HT1080 (cell line): ENCODE results near the gene SAPCD1. TPM values are rescaled to one million over a fixed set of nuclear protein-coding genes. Genes with fewer than 3 reads are reported as not detected.
A peak's percentile ranks its signal among the peaks of the same experiment; 100 is the strongest.
"Not testable (repeated sequence)": the region's sequence is repeated elsewhere in the genome, so short reads cannot be mapped to it uniquely, and the experiment has no call there.

ENCODE experiments used
- DNase-seq: peaks from one replicate; pipeline ENCODE4 v3.0.0-alpha.2; 2015; ENCODE audit warnings: low read depth
- total RNA-seq: library from RNA; depleted of rRNA; stranded (reverse); fragments of >200 nt; shearing (Covaris generic); gene quantifications from 2 replicates; pipeline ENCODE4 v1.2.3, GENCODE V29; 2014

The SAPCD1 gene
- total RNA-seq, 1 experiment from 2014 or later, result 0.64 TPM

- DNase-seq, result no peak
These were observed 14.1 kb downstream of the SAPCD1 start for GRCh38 chr6:31776485-31776988.

- DNase-seq, result peak; percentile 87
These were observed 14.7 kb downstream of the SAPCD1 start, which contains the start of gene VWA7 for GRCh38 chr6:31776989-31777666. Gene VWA7, minus strand, starts transcription at chr6:31777328. Its CDS starts 549 bp downstream, at chr6:31776779.

- DNase-seq, result no peak
These were observed 15.2 kb downstream of the SAPCD1 start for GRCh38 chr6:31777667-31778050.

- no peak for DNase-seq
These were observed 15.7 kb downstream of the SAPCD1 start for GRCh38 chr6:31778193-31778592.

- DNase-seq, result no peak
These were observed 16.8 kb downstream of the SAPCD1 start for GRCh38 chr6:31778999-31779885.

- no peak for DNase-seq
These were observed 17.5 kb downstream of the SAPCD1 start for GRCh38 chr6:31779908-31780307.

- DNase-seq, result no peak
These were observed 18.2 kb downstream of the SAPCD1 start for GRCh38 chr6:31780507-31781243.

GRCh38 chr6:31781244-31782125 lies 19.0 kb downstream of the SAPCD1 start:
- no peak for DNase-seq

- DNase-seq, result no peak
These were observed 19.8 kb downstream of the SAPCD1 start for GRCh38 chr6:31782126-31782855.

- DNase-seq, result no peak
These were observed 21.9 kb downstream of the SAPCD1 start for GRCh38 chr6:31784098-31784925.

GRCh38 chr6:31785475-31785874 lies 23.0 kb downstream of the SAPCD1 start:
- no peak for DNase-seq

GRCh38 chr6:31791324-31792089 lies 29.1 kb downstream of the SAPCD1 start:
- DNase-seq, result peak; percentile 55

- no peak for DNase-seq
These were observed 29.6 kb downstream of the SAPCD1 start for GRCh38 chr6:31792090-31792374.

- peak; percentile 91 for DNase-seq
These were observed 30.3 kb downstream of the SAPCD1 start for GRCh38 chr6:31792761-31793171.

GRCh38 chr6:31793927-31794245 lies 31.4 kb downstream of the SAPCD1 start:
- not testable (repeated sequence) for DNase-seq

GRCh38 chr6:31794294-31794865 lies 31.9 kb downstream of the SAPCD1 start:
- DNase-seq, result no peak

GRCh38 chr6:31794866-31795615 lies 32.6 kb downstream of the SAPCD1 start:
- peak; percentile 60 for DNase-seq
